ENCODE results near the gene KRTAP17-1. TPM values are rescaled to one million over a fixed set of nuclear protein-coding genes. Genes with fewer than 3 reads are reported as not detected.
"Not testable (repeated sequence)": the region's sequence is repeated elsewhere in the genome, so short reads cannot be mapped to it uniquely, and the experiment has no call there.

KRTAP17-1 gene
- total RNA-seq, 2 experiments from 2014 or later = not detected

DNA sequence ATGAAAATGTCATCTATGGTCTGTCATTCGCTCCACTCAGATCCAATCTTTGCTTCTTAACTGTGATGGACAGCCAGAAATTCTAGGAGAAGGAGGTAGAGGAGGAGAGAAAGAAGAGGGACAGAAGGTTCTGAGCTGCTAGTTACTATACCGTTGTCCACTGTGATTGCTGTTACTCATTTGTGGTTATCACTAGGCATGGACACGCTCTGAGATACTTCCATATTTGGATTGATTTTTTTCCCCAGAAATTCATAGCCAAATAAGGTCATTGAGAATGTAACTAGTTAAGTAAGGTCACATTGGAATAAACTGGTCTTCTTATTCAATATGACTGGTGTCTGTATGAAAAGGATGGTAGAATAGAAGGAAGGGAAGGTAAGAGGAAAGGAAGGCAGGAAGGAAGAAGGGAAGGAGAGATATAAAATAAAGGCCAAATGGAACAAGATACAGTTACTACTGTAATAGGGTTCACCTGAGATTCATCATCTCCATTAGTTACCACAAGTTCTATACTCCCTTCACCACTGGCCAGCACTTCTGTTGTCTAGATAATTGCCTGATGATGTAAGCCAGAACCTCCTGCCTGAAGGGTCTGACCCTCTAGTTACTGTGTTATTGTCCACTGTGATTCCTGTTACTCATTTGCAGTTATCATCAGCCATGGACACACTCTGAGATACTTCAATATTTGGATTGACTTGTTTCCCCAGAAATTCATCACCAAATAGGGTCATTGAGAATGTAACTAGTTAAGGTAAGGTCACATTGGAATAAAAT, 37.1 kb downstream of the KRTAP17-1 start:
- TF ChIP-seq EZH2phosphoT487 (IDR thresholded peaks at IDR 0.05; ENCODE audit: borderline replicate concordance, low read depth, low read length) = no peak
- TF ChIP-seq, protein P1, sequence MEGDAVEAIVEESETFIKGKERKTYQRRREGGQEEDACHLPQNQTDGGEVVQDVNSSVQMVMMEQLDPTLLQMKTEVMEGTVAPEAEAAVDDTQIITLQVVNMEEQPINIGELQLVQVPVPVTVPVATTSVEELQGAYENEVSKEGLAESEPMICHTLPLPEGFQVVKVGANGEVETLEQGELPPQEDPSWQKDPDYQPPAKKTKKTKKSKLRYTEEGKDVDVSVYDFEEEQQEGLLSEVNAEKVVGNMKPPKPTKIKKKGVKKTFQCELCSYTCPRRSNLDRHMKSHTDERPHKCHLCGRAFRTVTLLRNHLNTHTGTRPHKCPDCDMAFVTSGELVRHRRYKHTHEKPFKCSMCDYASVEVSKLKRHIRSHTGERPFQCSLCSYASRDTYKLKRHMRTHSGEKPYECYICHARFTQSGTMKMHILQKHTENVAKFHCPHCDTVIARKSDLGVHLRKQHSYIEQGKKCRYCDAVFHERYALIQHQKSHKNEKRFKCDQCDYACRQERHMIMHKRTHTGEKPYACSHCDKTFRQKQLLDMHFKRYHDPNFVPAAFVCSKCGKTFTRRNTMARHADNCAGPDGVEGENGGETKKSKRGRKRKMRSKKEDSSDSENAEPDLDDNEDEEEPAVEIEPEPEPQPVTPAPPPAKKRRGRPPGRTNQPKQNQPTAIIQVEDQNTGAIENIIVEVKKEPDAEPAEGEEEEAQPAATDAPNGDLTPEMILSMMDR (conservative IDR thresholded peaks at IDR 0.05; ENCODE audit: low read length) = no peak
- Histone ChIP-seq H3K79me2 (ENCODE audit: insufficient read depth, low read depth, low read length) (no peaks in the 10 kb centered on the region), H2AFZ (ENCODE audit: low read length) (no peak overlapping the region), H3K9me3 (ENCODE audit: low read length) (no peaks in the 10 kb centered on the region), H3K4me1 (ENCODE audit: insufficient read depth, low read length, poor library complexity, severe bottlenecking) (no peaks in the 10 kb centered on the region), H3K27ac (ENCODE audit: low read depth, low read length, poor library complexity, severe bottlenecking) (no peak overlapping the region), H3K36me3 (ENCODE audit: insufficient read depth, low read length) (no peaks in the 10 kb centered on the region), H3K4me3 (ENCODE audit: low read depth, low read length, poor library complexity, severe bottlenecking) (no peak overlapping the region), H3K4me2 (ENCODE audit: low read length) (no peak overlapping the region), H3K9me2 (ENCODE audit: insufficient read depth, low read length) (no peaks in the 10 kb centered on the region), H4K20me1 (ENCODE audit: insufficient read depth, low read length) (no peaks in the 10 kb centered on the region)
- BruUV-seq (replicated peaks) = no TSS peak
- intact Hi-C loops (cut with micrococcal nuclease; ENCODE audit: unreplicated experiment) = no loop called here
- ChIA-PET CTCF (ENCODE audit: unreplicated experiment) (no interaction called here), POLR2A (no interaction called here)
- DNase-seq (ENCODE audit: low spot score) = no peak

DNA sequence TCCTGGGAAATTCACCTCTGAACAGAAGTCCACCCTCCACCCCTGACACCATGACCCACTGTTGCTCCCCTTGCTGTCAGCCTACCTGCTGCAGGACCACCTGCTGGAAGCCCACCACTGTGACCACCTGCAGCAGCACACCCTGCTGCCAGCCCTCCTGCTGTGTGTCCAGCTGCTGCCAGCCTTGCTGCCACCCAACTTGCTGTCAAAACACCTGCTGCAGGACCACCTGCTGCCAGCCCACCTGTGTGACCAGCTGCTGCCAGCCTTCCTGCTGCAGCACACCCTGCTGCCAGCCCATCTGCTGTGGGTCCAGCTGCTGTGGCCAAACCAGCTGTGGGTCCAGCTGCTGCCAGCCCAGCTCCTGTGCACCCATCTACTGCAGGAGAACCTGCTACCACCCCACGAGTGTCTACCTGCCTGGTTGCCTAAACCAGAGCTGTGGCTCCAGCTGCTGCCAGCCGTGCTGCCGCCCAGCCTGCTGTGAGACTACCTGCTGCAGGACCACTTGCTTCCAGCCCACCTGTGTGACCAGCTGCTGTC, 39.8 kb downstream of the KRTAP17-1 start, which contains the start of gene KRTAP9-7:
Gene KRTAP9-7 (plus strand): TSS at position 51 of the 543 bp plus-strand sequence. CDS start 0 bp downstream, at position 51.
- H2AFZ ChIP-seq (ENCODE audit: low read length); intact Hi-C loops (cut with micrococcal nuclease; ENCODE audit: unreplicated experiment); H3K4me3 ChIP-seq (ENCODE audit: low read depth, low read length, poor library complexity, severe bottlenecking); H3K79me2 ChIP-seq (ENCODE audit: insufficient read depth, low read depth, low read length); POLR2A ChIA-PET; H3K36me3 ChIP-seq (ENCODE audit: insufficient read depth, low read length); H3K27ac ChIP-seq (ENCODE audit: low read depth, low read length, poor library complexity, severe bottlenecking); BruUV-seq (replicated peaks); H3K9me3 ChIP-seq (ENCODE audit: low read length); H4K20me1 ChIP-seq (ENCODE audit: insufficient read depth, low read length); H3K4me2 ChIP-seq (ENCODE audit: low read length); CTCF ChIA-PET (ENCODE audit: unreplicated experiment); H3K9me2 ChIP-seq (ENCODE audit: insufficient read depth, low read length); DNase-seq (ENCODE audit: low spot score); H3K4me1 ChIP-seq (ENCODE audit: insufficient read depth, low read length, poor library complexity, severe bottlenecking): not testable (repeated sequence)

DNA sequence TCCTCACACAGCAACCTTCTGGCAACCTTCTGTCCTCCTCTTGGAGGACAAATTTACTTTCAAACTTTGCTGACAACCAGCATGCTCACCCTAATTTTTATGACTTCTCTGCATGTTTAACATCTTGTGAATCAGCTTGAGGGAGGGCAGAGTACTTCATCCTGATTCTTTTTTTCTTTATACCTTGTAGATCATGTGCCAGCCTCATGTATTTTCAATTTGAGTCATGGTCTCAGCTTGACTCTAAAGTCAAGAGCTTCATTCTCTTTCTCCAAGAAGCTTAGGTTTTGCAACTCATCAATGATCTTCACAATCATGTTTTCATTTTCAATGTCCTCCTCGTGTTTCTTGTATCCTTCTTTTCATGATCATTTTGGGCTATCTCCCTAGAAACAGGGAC, 43.7 kb downstream of the KRTAP17-1 start:
- CTCF ChIA-PET (ENCODE audit: unreplicated experiment) = no interaction called here
- Histone ChIP-seq H3K4me1 (ENCODE audit: insufficient read depth, low read length, poor library complexity, severe bottlenecking) (no peaks in the 10 kb centered on the region), H2AFZ (ENCODE audit: low read length) (no peak overlapping the region), H3K36me3 (ENCODE audit: insufficient read depth, low read length) (no peaks in the 10 kb centered on the region), H3K79me2 (ENCODE audit: insufficient read depth, low read depth, low read length) (no peaks in the 10 kb centered on the region), H3K4me3 (ENCODE audit: low read depth, low read length, poor library complexity, severe bottlenecking) (no peak overlapping the region), H3K9me2 (ENCODE audit: insufficient read depth, low read length) (no peaks in the 10 kb centered on the region), H4K20me1 (ENCODE audit: insufficient read depth, low read length) (no peaks in the 10 kb centered on the region), H3K9me3 (ENCODE audit: low read length) (no peaks in the 10 kb centered on the region), H3K27ac (ENCODE audit: low read depth, low read length, poor library complexity, severe bottlenecking) (no peak overlapping the region), H3K4me2 (ENCODE audit: low read length) (no peak overlapping the region)
- TF ChIP-seq, protein P1 (conservative IDR thresholded peaks at IDR 0.05; ENCODE audit: low read length) = no peak
- no peak for TF ChIP-seq EZH2phosphoT487 (IDR thresholded peaks at IDR 0.05; ENCODE audit: borderline replicate concordance, low read depth, low read length)
- intact Hi-C loops (cut with micrococcal nuclease; ENCODE audit: unreplicated experiment) = no loop called here
- DNase-seq (ENCODE audit: low spot score) = no peak
- POLR2A ChIA-PET = no interaction called here
- BruUV-seq (replicated peaks) = no TSS peak

DNA sequence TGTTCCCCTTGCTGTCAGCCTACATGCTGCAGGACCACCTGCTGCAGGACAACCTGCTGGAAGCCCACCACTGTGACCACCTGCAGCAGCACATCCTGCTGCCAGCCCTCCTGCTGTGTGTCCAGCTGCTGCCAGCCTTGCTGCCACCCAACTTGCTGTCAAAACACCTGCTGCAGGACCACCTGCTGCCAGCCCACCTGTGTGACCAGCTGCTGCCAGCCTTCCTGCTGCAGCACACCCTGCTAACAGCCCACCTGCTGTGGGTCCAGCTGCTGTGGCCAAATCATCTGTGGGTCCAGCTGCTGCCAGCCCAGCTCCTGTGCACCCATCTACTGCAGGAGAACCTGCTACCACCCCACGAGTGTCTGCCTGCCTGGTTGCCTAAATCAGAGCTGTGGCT, 44.2 kb downstream of the KRTAP17-1 start:
- H2AFZ ChIP-seq (ENCODE audit: low read length); H3K4me2 ChIP-seq (ENCODE audit: low read length); H3K27ac ChIP-seq (ENCODE audit: low read depth, low read length, poor library complexity, severe bottlenecking); CTCF ChIA-PET (ENCODE audit: unreplicated experiment); POLR2A ChIA-PET; intact Hi-C loops (cut with micrococcal nuclease; ENCODE audit: unreplicated experiment); H4K20me1 ChIP-seq (ENCODE audit: insufficient read depth, low read length); DNase-seq (ENCODE audit: low spot score); H3K4me1 ChIP-seq (ENCODE audit: insufficient read depth, low read length, poor library complexity, severe bottlenecking); H3K4me3 ChIP-seq (ENCODE audit: low read depth, low read length, poor library complexity, severe bottlenecking); BruUV-seq (replicated peaks); H3K9me2 ChIP-seq (ENCODE audit: insufficient read depth, low read length); H3K79me2 ChIP-seq (ENCODE audit: insufficient read depth, low read depth, low read length); H3K9me3 ChIP-seq (ENCODE audit: low read length); H3K36me3 ChIP-seq (ENCODE audit: insufficient read depth, low read length): not testable (repeated sequence)

All from OCI-LY7 (cell line).